K562 (cell line): ENCODE measurements around the gene IGF2R. TPM values are rescaled to one million over a fixed set of nuclear protein-coding genes. Genes with fewer than 3 reads are reported as not detected.
A peak's percentile ranks its signal among the peaks of the same experiment; 100 is the strongest.

ENCODE experiments used
- ARHGAP35 ChIP-seq: fragments of 450-650 bp; IDR thresholded peaks from 2 replicates; pipeline ENCODE4 v1.6.1; 2018; ENCODE audit not compliant: partially characterized antibody
- FOXA3 ChIP-seq, 2 experiments: fragments of 450-650 bp in 1 of 2; sonication (generic) in 1 of 2; formaldehyde crosslinking; IDR thresholded peaks in 1 of 2; conservative IDR thresholded peaks in 1 of 2; 2 replicates each; pipeline versions ENCODE4 v1.4.0 to v1.8.0; 2020 to 2022; ENCODE audit warnings: mild to moderate bottlenecking in 2 of 2, missing genetic modification reagents in 1 of 2
- FOXM1 ChIP-seq, 2 experiments: fragments of 450-650 bp in 1 of 2; sonication (generic) in 1 of 2; formaldehyde crosslinking in 1 of 2; IDR thresholded peaks; 2 replicates each; pipeline versions ENCODE4 v1.6.1 to v1.9.0; 2017 to 2022; ENCODE audit warnings: low read depth in 2 of 2, mild to moderate bottlenecking in 2 of 2, missing genetic modification reagents in 1 of 2, moderate library complexity in 1 of 2
- HEY1 ChIP-seq: fragments of 250-450 bp; sonication (Bioruptor Pico); IDR thresholded peaks from 2 replicates; pipeline ENCODE4 v1.5.0; 2020; ENCODE audit warnings: mild to moderate bottlenecking, moderate library complexity, borderline replicate concordance
- MGA ChIP-seq: fragments of 450-650 bp; IDR thresholded peaks from 2 replicates; pipeline ENCODE4 v1.6.1; 2016; ENCODE audit warnings: mild to moderate bottlenecking, moderate library complexity
- NFYB ChIP-seq: IDR thresholded peaks from 2 replicates; pipeline ENCODE4 v1.6.1; 2011; ENCODE audit warnings: mild to moderate bottlenecking, moderate library complexity; ENCODE audit not compliant: insufficient read length; ENCODE audit errors: extremely low read depth
- POLR3A ChIP-seq: IDR thresholded peaks from 2 replicates; pipeline ENCODE4 v1.6.1; 2011; ENCODE audit warnings: borderline replicate concordance, mild to moderate bottlenecking, moderate library complexity; ENCODE audit not compliant: insufficient read length, insufficient read depth; ENCODE audit errors: extremely low read depth
- PRMT5 ChIP-seq: sonication (generic); formaldehyde crosslinking; IDR thresholded peaks from 2 replicates; pipeline ENCODE4 v1.5.0; 2020; ENCODE audit warnings: missing genetic modification reagents
- STAT5B ChIP-seq: fragments of 250-450 bp; sonication (Bioruptor Pico); IDR thresholded peaks from 2 replicates; pipeline ENCODE4 v1.8.0; 2021; ENCODE audit warnings: mild to moderate bottlenecking, inconsistent platforms
- ZBTB17 ChIP-seq: fragments of 450-650 bp; formaldehyde crosslinking; IDR thresholded peaks from 2 replicates; pipeline ENCODE4 v1.4.0; 2020; ENCODE audit warnings: mild to moderate bottlenecking
- ZKSCAN1 ChIP-seq: fragments of 150-350 bp; IDR thresholded peaks from 2 replicates; pipeline ENCODE4 v1.6.1; 2016; ENCODE audit warnings: low read depth, low read length
- polyA plus RNA-seq, 8 experiments: library from polyadenylated mRNA; depleted of rRNA in 4 of 8; stranded (reverse) in 5 of 8; unstranded in 3 of 8; fragments of >200 nt; fragmentation: Nextera tagmentation in 2 of 8; fragmentation: Illumina TruSeq in 1 of 8; extraction: Ambion mirVana in 2 of 8; extraction: Trizol in 1 of 8; gene quantifications; 2 replicates each; pipeline versions ENCODE4 v1.2.1 to v1.2.3, GENCODE V29; 2011 to 2014; ENCODE audit warnings: inconsistent platforms in 1 of 8, missing spikeins in 1 of 8
- total RNA-seq, 7 experiments: library from RNA; depleted of rRNA in 6 of 7; stranded (reverse); fragments of >200 nt in 6 of 7; fragmentation: Illumina TruSeq in 2 of 7; extraction: Trizol in 2 of 7; gene quantifications; 2 replicates each; pipeline versions ENCODE4 v1.2.1 to v1.2.3, GENCODE V29; 2011 to 2021; ENCODE audit warnings: low replicate concordance in 1 of 7
- TF ChIP-seq, protein P1 (sequence below): fragments of 450-650 bp; formaldehyde crosslinking; IDR thresholded peaks from 2 replicates; pipeline ENCODE4 v1.4.0; 2020; ENCODE audit warnings: mild to moderate bottlenecking, mixed read lengths

Gene IGF2R
- total and polyA plus RNA-seq, 9 of the 15 experiments (the other 6 are each of a cell fraction or from before 2014, with no cell fraction given), result 3.5 to 92.3 (median 34.5) TPM

GRCh38 chr6:159999240-159999671, 30.4 kb downstream of the IGF2R start (continued):
- TF ChIP-seq, protein P1, sequence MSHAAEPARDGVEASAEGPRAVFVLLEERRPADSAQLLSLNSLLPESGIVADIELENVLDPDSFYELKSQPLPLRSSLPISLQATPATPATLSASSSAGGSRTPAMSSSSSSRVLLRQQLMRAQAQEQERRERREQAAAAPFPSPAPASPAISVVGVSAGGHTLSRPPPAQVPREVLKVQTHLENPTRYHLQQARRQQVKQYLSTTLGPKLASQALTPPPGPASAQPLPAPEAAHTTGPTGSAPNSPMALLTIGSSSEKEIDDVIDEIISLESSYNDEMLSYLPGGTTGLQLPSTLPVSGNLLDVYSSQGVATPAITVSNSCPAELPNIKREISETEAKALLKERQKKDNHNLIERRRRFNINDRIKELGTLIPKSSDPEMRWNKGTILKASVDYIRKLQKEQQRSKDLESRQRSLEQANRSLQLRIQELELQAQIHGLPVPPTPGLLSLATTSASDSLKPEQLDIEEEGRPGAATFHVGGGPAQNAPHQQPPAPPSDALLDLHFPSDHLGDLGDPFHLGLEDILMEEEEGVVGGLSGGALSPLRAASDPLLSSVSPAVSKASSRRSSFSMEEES (CRISPR knock-in tag), result no peak
- peak in 1 of 2 experiments; percentile 26; a peak in 1 of 4 replicates for TF ChIP-seq FOXA3 (CRISPR knock-in tag; conservative IDR thresholded peaks at IDR 0.05 in 1 of 2, IDR thresholded peaks at IDR 0.05 in 1 of 2)
- TF ChIP-seq HEY1, result no peak
- no peak for TF ChIP-seq ARHGAP35
- TF ChIP-seq STAT5B (CRISPR knock-in tag), result no peak
- TF ChIP-seq POLR3A, result no peak
- TF ChIP-seq MGA, result no peak
- no peak for TF ChIP-seq ZBTB17 (CRISPR knock-in tag)
- no peak for TF ChIP-seq PRMT5 (CRISPR knock-in tag)
- TF ChIP-seq NFYB, result no peak
- peak; percentile 66 for TF ChIP-seq FOXM1 (IDR thresholded peaks at IDR 0.05; ENCODE audit: low read depth)
- TF ChIP-seq FOXM1 (CRISPR knock-in tag; IDR thresholded peaks at IDR 0.05; ENCODE audit: low read depth), result no peak
- no peak for TF ChIP-seq ZKSCAN1
